WTC11 (cell line): ENCODE data around the gene SLC7A4. TPM values are rescaled to one million over a fixed set of nuclear protein-coding genes. Genes with fewer than 3 reads are reported as not detected.

Experiments used
- ARID4B ChIP-seq: sonication (generic); formaldehyde crosslinking; IDR thresholded peaks from 2 replicates; pipeline ENCODE4 v1.8.0; 2023; ENCODE audit warnings: missing genetic modification reagents, mild to moderate bottlenecking, borderline replicate concordance
- CTCF ChIP-seq: fragments of 200-600 bp; IDR thresholded peaks from 2 replicates; pipeline ENCODE4 v1.8.0; 2022; ENCODE audit warnings: antibody characterized with exemption
- E2F1 ChIP-seq: sonication (generic); formaldehyde crosslinking; IDR thresholded peaks from 2 replicates; pipeline ENCODE4 v1.8.0; 2022; ENCODE audit warnings: mild to moderate bottlenecking, missing genetic modification reagents
- ERG ChIP-seq: fragments of 250-450 bp; sonication (Bioruptor Pico); IDR thresholded peaks from 2 replicates; pipeline ENCODE4 v1.8.0; 2021; ENCODE audit warnings: mild to moderate bottlenecking
- FOXJ3 ChIP-seq: sonication (generic); formaldehyde crosslinking; IDR thresholded peaks from 2 replicates; pipeline ENCODE4 v1.9.0; 2021; ENCODE audit warnings: missing genetic modification reagents, mild to moderate bottlenecking, borderline replicate concordance
- FOXK1 ChIP-seq: sonication (generic); formaldehyde crosslinking; IDR thresholded peaks from 2 replicates; pipeline ENCODE4 v1.8.0; 2022; ENCODE audit warnings: mild to moderate bottlenecking, moderate library complexity, missing genetic modification reagents
- FOXP4 ChIP-seq: sonication (generic); formaldehyde crosslinking; IDR thresholded peaks from 2 replicates; pipeline ENCODE4 v1.8.0; 2022; ENCODE audit warnings: mild to moderate bottlenecking, missing genetic modification reagents
- HMGA2 ChIP-seq: fragments of 250-450 bp; sonication (Bioruptor Pico); IDR thresholded peaks from 2 replicates; pipeline ENCODE4 v1.4.0; 2021; ENCODE audit warnings: mild to moderate bottlenecking, moderate library complexity
- HMGXB4 ChIP-seq: sonication (generic); formaldehyde crosslinking; IDR thresholded peaks from 2 replicates; pipeline ENCODE4 v1.8.1; 2023; ENCODE audit warnings: mild to moderate bottlenecking, moderate library complexity, missing genetic modification reagents
- IRF1 ChIP-seq: sonication (generic); formaldehyde crosslinking; IDR thresholded peaks from 2 replicates; pipeline ENCODE4 v1.8.0; 2023; ENCODE audit warnings: missing genetic modification reagents
- JAZF1 ChIP-seq: fragments of 250-450 bp; sonication (Bioruptor Pico); IDR thresholded peaks from 2 replicates; pipeline ENCODE4 v1.9.0; 2021; ENCODE audit warnings: moderate library complexity, mild to moderate bottlenecking, inconsistent platforms
- MAX ChIP-seq: sonication (generic); formaldehyde crosslinking; IDR thresholded peaks from 2 replicates; pipeline ENCODE4 v1.8.0; 2022; ENCODE audit warnings: mild to moderate bottlenecking, missing genetic modification reagents
- MYBL2 ChIP-seq: sonication (generic); formaldehyde crosslinking; IDR thresholded peaks from 2 replicates; pipeline ENCODE4 v1.8.1; 2023; ENCODE audit warnings: mild to moderate bottlenecking, moderate library complexity, missing genetic modification reagents
- NFYB ChIP-seq: sonication (generic); formaldehyde crosslinking; conservative IDR thresholded peaks from 2 replicates; pipeline ENCODE4 v1.8.0; 2022; ENCODE audit warnings: low read depth, missing genetic modification reagents
- NR1H2 ChIP-seq: sonication (generic); formaldehyde crosslinking; IDR thresholded peaks from 2 replicates; pipeline ENCODE4 v1.9.0; 2021; ENCODE audit warnings: mild to moderate bottlenecking, moderate library complexity, missing genetic modification reagents
- NR3C1 ChIP-seq: sonication (generic); formaldehyde crosslinking; conservative IDR thresholded peaks from 2 replicates; pipeline ENCODE4 v1.8.1; 2023; ENCODE audit warnings: low read depth, mild to moderate bottlenecking, missing genetic modification reagents
- RORB ChIP-seq: fragments of 250-450 bp; sonication (Bioruptor Pico); IDR thresholded peaks from 2 replicates; pipeline ENCODE4 v1.9.0; 2021; ENCODE audit warnings: mild to moderate bottlenecking
- SOX15 ChIP-seq: fragments of 250-450 bp; sonication (Bioruptor Pico); IDR thresholded peaks from 2 replicates; pipeline ENCODE4 v1.9.0; 2021; ENCODE audit warnings: mild to moderate bottlenecking
- SP1 ChIP-seq: sonication (generic); formaldehyde crosslinking; conservative IDR thresholded peaks from 2 replicates; pipeline ENCODE4 v1.8.1; 2022; ENCODE audit warnings: missing genetic modification reagents
- TCF7 ChIP-seq: sonication (generic); formaldehyde crosslinking; IDR thresholded peaks from 2 replicates; pipeline ENCODE4 v1.8.0; 2022; ENCODE audit warnings: mild to moderate bottlenecking, low read depth, missing genetic modification reagents, moderate library complexity
- USF1 ChIP-seq: sonication (generic); formaldehyde crosslinking; IDR thresholded peaks from 2 replicates; pipeline ENCODE4 v1.8.0; 2022; ENCODE audit warnings: mild to moderate bottlenecking, missing genetic modification reagents
- ZNF121 ChIP-seq: sonication (generic); formaldehyde crosslinking; IDR thresholded peaks from 2 replicates; pipeline ENCODE4 v1.8.0; 2023; ENCODE audit warnings: missing genetic modification reagents
- ZNF219 ChIP-seq: sonication (generic); formaldehyde crosslinking; IDR thresholded peaks from 2 replicates; pipeline ENCODE4 v1.8.0; 2023; ENCODE audit warnings: missing genetic modification reagents, mild to moderate bottlenecking, borderline replicate concordance
- total RNA-seq: library from RNA; stranded (reverse); gene quantifications from 3 replicates; pipeline ENCODE4 v1.2.3, GENCODE V29; 2021

The SLC7A4 gene
- total RNA-seq, 1 experiment from 2014 or later: 0.37 TPM

GRCh38 chr22:21001601-21002325 lies 30.6 kb downstream of the SLC7A4 start, which contains the start of gene THAP7 (continued):
- TF ChIP-seq ARID4B (CRISPR knock-in tag) (peak; percentile 81; the same call in 1 of the 2 replicates), JAZF1 (no peak), NR3C1 (CRISPR knock-in tag) (no peak), E2F1 (CRISPR knock-in tag) (peak; percentile 89), ERG (CRISPR knock-in tag) (no peak), FOXP4 (CRISPR knock-in tag) (peak; percentile 79; the same call in 1 of the 2 replicates), FOXK1 (CRISPR knock-in tag) (peak; percentile 89), USF1 (CRISPR knock-in tag) (0 out of 2 replicates have a peak, but pooled peaks have one; percentile 15), CTCF (no peak), HMGXB4 (CRISPR knock-in tag) (peak; percentile 20; the same call in 1 of the 2 replicates), MYBL2 (CRISPR knock-in tag) (peak; percentile 76), TCF7 (CRISPR knock-in tag) (peak; percentile 51; the same call in 1 of the 2 replicates), IRF1 (peak; percentile 94), ZNF219 (CRISPR knock-in tag) (no peak), NFYB (CRISPR knock-in tag) (0 out of 2 replicates have a peak, but pooled peaks have one; percentile 26), SP1 (CRISPR knock-in tag) (peak; percentile 72), RORB (CRISPR knock-in tag) (no peak), MAX (CRISPR knock-in tag) (peak; percentile 95), HMGA2 (no peak), SOX15 (CRISPR knock-in tag) (no peak), ZNF121 (no peak), NR1H2 (CRISPR knock-in tag) (0 out of 2 replicates have a peak, but pooled peaks have one; percentile 78), FOXJ3 (CRISPR knock-in tag) (no peak; the same call in 1 of the 2 replicates)
